NCI-H2107 treated with DMSO at 0.1 percent for 48 hours (cell line): ENCODE results near the gene SCN2A.

ENCODE experiments used
- DNase-seq: peaks from one replicate; lab custom pipeline; 2025; ENCODE audit not compliant: unreplicated experiment; lab: John Stamatoyannopoulos, UW

The SCN2A gene

GRCh38 chr2:165239230-165239629, at the start of gene SCN2A:
Gene SCN2A (plus strand): TSS chr2:165239414. CDS start chr2:165295824, 56,410 bp downstream.
- DNase-seq = peak; percentile 64

DNA sequence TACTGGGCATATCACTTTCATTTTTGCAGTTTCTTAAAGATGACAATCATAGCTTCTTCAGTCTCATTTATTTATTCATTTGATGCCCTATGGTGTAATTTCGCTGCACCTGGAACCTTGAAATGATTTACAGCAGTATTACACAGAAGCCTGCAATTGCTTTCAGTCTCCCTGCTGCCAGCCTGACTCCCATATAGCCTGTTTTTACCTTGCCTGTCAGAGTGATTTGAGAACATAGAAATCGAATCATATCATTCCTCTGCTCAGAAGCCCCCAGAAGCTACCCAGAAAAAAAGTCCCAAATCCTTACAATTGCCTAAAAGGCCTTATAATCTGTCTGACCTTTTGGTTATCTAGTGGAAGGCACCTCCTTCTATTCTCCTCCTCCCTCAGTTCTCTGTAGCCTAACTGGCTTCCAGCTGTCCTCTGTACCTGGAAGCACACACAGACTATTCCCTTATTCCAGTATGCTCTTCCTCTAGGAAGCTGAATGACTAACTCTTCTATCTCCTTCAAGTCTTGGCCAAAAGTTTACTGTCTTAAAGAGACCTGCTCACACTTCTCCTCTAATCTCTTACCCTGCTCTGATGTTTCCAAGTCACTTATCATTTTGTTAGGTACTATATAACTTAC, 48.0 kb upstream of the SCN2A start:
- DNase-seq = peak; percentile 19

- no peak for DNase-seq
Observed at GRCh38 chr2:165192729-165193128, 46.5 kb upstream of the SCN2A start.

GRCh38 chr2:165193178-165193777, 45.9 kb upstream of the SCN2A start:
- DNase-seq = peak; percentile 97

DNA sequence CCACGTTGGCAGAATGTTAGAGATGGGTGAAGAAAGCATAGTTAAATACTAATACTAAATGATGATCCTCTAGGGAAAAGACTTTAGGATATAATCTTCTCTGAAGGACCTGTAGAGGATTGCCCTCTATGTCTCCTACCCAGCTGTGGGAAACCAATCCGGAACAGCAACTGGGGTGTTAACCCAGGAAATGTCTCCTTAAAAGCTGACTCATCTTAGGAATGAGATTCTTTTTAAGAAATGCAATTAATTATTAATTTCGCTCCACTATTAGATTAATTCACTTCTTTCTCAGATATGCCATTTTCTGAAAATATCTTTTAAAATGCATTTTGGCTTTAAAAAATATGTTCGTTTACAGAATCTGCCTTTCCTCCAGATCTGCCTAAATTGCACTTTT, 42.8 kb upstream of the SCN2A start:
- DNase-seq = no peak

- DNase-seq = no peak
Observed at GRCh38 chr2:165197346-165197745, 41.9 kb upstream of the SCN2A start.

DNA sequence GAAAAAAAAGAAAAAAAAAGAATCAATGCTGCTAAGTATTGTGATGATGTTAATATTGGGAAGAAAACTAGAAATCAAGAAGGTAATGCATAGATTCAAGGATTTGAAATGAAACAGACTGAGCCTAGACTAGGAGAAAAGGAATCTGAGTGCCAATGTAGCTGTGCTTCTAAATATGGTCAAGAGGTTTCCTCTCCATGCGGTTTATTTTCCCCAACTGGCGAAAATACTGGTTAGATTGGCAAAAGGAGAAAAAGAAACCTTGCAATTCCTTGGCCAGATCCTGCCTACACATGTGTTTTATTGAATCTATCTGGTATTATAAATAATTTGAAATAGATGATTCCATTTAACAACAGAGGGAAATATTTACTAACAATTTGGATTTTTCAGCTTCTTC, 41.0 kb upstream of the SCN2A start:
- no peak for DNase-seq

- DNase-seq = no peak
Observed at GRCh38 chr2:165202239-165202638, 37.0 kb upstream of the SCN2A start.

- DNase-seq = peak; percentile 79
Observed at GRCh38 chr2:165203689-165204559, 35.3 kb upstream of the SCN2A start, which contains the start of gene SCN3A. Gene SCN3A (minus strand): TSS chr2:165204050. CDS start chr2:165176394, 27,656 bp downstream.

- DNase-seq = no peak
Observed at GRCh38 chr2:165205865-165206264, 33.3 kb upstream of the SCN2A start.

DNA sequence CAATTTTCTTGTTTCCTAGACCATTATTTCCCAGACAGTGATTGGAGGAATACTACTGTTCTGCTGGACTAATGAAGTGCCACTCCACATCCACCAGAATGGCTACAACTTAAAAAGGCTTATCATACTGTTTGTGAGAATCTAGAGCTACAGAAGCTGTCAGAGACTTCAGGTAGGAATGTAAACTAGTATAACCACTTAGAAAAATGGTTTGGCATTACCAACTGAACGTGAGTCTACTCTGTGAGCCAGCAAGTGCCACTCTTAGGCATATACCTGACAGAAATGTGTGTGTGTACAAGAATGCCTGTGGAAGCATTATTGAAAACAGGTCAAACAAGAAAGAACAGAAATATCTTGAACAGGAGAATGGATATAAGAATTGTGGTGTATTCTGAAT, 31.1 kb upstream of the SCN2A start:
- no peak for DNase-seq

DNA sequence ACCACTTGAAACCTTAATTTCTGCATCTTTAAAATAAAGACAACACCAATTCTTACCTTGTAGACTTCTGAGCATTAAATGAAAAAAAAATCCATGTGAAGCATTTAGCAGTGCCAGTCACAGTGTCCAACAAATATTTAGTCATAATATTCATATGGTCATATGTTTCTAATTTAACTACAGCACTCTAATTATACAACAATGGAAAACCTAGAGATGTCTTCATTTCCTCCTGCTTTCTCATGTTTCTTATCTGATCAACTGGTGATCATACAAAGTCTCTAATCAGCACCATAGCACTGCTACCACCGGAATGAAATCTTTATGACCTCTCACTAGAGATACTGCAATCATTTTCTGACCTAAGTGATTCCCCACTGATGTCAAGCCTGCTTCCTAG, 25.1 kb upstream of the SCN2A start:
- DNase-seq = no peak

DNA sequence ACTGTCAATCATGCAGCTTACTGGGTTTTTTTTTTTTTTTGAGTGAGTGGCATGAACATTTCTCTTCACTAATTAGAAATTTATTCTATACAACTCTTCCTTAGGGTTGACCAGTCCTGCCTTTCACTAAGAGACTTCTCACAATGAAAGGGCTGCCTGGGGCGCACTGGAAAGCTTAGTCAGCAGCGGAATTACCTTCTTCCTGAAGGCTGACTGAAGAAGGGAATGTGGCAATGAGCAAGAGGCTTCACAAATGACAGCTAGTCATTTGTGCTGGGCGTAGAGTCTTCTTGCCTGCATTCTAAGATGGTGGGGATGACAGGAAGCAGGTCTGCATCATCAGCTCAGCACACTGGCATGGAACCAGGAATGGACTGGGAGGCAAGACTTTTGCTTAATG, 19.7 kb upstream of the SCN2A start:
- DNase-seq = no peak

DNA sequence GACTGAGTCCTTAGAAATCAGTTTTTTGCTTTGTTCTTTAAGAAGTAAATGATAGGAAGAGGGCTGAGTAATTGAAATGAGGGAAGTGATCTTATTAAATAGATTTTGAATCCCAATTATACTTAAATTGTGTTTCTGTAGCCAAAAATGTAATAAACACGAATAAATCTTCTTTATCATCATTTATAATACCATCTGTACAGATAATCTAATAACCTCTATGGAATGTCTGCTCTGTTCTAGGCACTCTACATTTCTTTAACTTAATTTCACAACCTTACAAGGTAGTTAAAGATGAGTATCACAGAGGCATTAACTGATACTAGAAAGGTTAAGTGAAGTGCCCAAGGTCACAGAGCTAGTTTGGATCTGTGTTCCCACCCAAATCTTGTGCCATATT, 14.3 kb upstream of the SCN2A start:
- DNase-seq = no peak

DNA sequence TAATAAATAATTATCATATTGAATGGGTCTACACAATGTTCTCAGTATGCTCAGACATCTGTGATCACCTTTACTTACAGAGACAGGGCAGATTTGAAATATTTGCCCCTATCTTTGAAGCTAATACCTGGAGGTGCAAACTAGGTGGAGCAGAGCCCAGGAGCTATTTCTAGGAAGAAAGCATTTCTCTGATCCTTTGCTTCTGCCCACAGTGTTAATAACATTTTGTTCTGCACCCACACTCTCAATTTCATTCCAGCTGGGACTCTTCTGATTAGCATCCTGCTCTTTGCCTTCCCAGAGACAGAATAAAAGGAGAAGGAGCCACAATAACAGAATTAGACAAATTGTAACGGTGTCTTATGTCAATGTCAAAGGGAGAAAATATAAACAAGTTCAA, 11.6 kb upstream of the SCN2A start:
- DNase-seq = no peak

- DNase-seq = no peak
Observed at GRCh38 chr2:165237056-165237455, 2.2 kb upstream of the SCN2A start.

GRCh38 chr2:165238295-165238694, 919 bp upstream of the SCN2A start:
- DNase-seq = no peak

DNA sequence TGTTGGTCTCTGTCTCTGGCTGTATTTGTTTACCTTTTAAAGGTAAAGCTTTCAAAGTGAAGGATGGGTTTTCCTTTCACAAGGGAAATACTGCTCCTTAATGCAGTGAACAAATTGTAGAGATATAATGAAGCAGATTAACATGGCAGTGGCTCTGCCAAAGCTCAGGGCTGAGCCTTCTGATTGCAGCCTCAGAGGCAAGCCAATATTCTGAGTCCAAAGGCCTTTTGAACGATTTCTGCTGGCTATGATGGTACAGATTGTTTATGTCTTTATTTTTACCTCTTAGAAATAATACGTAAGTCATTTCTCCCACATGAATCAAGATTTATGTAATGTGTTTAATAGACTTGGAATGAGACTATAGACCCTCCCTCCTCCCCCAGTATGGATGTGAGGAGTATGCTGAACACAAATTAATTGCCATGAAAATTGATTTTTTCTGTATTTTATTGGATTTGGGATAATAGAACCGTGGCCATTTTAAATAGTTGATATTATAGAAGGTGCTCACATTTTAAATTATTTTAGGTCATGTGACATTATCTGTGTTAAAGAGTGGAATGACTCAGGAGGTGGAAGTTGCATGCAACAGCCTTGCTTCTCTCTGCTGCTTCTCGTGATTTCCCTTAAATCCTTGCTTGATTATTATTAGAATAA, 772 bp downstream of the SCN2A start:
- DNase-seq = peak; percentile 47

DNA sequence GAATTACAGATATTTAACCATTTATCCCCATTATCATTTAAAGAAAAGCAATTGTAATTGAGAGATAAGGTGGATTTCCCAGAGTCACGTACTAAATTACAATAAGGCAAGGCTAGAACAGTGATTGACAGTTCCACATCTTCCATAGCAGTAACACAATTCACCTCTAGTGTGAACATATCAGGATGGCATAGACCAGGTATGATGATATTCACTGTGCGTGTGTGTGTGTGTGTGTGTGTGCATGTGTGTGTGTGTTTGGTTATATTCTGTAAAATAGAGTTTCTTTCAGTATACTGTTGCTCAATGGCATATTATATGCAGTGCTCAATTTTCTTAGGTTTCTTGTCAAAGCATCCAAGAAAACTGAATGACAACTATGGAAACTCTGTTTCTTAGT, 1.7 kb downstream of the SCN2A start:
- no peak for DNase-seq

- no peak for DNase-seq
Observed at GRCh38 chr2:165245081-165245793, 6.0 kb downstream of the SCN2A start.

- DNase-seq = no peak
Observed at GRCh38 chr2:165248238-165248637, 9.0 kb downstream of the SCN2A start.
